HG03469 (cell line): ENCODE measurements around the gene RHBDD1.
"Not testable (repeated sequence)": the region's sequence is repeated elsewhere in the genome, so short reads cannot be mapped to it uniquely, and the experiment has no call there.

ENCODE experiments used
- ATAC-seq: cut with Tn5 transposase; IDR thresholded peaks from one replicate; pipeline ENCODE4 v1.9.1; 2021; ENCODE audit warnings: mild to moderate bottlenecking, moderate library complexity, moderate number of reproducible peaks; ENCODE audit not compliant: unreplicated experiment

The RHBDD1 gene

DNA sequence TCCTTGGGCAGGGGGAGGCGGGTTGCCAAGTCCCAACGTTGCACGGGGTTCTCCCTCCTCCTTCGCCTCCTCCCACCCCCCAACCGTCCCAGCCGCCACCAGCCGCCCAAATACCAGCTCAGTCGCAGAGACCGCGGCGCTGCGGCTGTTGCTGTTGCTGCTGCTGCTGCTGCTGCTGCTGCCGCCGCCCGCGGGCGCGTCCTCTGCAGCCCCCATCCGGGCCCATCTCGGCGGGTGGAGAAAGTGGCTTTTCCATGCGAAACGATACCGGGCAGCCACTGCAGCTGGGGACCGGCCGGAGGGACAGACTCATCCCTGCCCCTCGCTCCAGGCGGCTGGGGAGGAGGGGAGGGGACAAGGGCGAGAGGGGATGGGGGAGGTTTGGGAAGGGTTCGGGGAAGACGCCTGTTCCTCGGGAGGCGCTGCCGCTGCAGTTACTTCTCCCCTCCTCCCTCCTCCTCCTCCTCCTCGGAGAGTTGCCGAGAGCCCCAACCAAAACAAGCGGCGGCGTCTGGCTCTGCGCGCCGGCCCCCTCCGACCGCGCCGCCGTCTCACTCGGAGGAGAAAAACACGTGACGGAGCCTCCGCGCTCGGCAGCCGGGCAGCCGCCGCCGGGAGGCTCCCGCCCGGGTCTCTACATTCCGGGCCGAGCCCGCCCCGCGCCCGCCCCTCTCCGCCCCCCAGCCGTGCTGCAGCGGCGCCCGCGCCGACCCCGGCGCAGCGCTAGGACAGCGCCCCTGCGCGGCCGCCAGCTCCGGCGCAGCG, 36.5 kb upstream of the RHBDD1 start, which contains the start of gene IRS1:
TSS of gene IRS1 (minus strand) at position 610 of the 765 bp plus-strand sequence. CDS start 1,082 bp downstream, outside the sequence.
- peak; percentile 20 for ATAC-seq

DNA sequence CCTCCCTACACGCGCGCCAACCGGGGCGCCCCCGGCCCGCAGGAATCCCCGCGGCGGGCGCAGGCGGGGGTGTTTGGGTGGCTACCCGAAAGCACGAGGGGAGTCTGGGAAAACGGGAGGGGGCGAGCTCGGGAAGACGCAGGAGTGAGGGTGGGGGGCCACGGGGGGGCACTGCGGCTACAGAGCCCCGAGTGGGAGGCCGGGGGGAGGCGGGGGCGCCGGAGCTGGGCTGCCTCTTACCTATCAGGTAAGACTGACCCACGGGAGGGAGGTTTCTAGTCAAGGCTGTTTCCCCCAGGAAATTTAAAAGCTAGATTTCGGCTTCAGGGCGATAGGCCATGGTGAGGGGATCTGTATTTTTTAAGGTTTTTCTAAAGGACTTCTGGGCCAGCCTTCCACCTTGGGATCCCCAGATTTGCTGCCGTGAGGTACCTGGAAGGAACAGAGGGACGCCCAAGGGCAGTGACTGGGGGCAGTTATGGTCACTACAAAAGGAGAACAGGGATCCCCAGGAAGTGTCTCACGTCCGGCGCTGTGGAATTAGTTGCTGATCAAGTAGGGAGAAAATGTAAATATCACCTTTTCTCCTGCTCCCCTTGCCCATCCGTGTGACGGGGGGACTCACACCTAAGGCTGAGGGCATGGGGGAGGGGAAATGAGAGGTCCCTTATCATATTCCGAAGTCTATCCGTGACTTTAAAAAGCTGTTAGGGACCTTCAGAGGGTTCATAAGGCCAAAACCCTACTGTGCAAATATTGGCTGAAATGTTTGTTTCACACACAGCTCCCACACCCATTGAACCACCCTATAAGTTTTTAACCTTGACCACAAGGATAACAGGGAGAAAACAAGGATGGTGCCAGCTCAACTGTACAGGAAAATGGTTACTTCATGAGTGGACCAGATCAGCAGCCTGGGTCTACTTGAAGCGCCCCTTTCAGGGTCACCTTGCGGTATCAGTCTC, 35.6 kb upstream of the RHBDD1 start:
- ATAC-seq, result no peak

DNA sequence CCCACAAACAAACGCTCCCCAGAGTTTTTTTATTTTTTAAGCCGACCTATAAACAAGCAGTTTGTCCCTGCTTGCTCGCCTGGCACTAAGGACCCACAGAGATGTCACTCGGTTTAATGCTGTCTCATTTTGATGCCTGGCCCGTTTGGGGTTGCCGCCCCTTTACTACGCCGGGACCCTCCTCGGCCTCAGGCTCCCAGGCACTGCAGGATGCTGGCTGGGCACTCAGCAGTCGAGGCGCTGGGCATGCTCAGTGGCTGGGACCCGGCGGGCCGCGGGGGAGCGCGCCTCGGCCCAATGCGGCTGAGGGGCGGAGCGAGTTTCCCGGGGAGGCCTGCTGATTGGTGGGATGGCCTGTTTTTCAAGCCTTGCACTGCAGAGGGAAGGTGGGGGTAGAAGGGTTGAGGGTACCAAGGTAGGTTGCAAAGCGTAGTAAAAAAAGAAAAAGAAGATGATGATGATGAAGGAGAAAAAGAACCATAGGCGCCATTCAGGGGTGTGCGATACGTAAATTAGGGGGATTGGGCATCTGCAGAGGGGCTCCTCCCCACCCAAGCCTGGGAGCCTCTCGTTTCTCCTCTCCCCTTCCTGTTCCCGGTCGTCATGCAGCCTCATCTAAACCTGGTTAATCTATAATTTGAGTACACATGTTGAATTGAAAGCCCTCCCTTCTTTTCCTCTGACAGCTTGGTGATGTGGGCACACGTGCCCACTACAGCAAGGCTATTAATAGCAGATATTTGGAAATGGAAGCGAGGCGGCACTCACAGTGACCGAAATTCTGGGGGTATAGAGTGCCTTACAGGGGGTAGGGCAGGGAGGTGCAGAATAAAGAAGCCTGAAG, 34.7 kb upstream of the RHBDD1 start:
- peak; percentile 79 for ATAC-seq

DNA sequence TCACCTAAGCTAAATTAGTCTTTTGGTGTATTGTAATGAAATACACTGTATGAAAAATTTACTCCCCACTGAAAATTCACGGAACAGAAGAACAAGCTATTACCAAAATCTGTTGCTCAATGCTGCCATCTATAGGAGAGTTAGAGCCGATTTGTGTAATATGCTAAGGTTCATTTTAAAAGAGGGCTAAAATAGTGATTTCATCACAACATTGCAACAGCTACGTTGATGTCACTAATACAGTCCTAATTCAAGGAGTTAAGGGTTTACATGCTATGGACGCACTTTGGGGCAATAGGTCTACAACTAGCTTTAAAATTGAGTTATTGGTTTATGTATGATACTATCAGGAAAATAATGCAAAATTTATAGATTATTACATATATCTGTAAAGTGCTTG, 33.3 kb upstream of the RHBDD1 start:
- ATAC-seq, result no peak

DNA sequence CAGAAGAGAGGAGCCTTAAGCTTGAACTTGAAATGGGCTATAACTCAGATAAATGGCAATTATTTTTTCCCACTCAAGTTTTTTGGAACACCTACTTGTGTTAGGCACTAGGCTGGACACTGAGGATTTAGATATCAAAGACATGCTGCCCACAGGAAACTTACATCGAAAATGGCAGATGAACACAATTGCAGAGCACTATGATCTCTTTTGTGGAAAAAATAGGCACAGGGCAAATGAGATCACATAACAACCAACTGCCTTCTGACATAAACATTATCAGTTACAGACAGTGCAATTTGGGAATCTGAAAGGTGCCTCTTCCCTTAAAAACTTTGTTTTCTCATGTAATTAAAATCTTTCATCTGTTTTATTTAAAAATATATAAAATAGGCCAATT, 32.4 kb upstream of the RHBDD1 start:
- no peak for ATAC-seq

DNA sequence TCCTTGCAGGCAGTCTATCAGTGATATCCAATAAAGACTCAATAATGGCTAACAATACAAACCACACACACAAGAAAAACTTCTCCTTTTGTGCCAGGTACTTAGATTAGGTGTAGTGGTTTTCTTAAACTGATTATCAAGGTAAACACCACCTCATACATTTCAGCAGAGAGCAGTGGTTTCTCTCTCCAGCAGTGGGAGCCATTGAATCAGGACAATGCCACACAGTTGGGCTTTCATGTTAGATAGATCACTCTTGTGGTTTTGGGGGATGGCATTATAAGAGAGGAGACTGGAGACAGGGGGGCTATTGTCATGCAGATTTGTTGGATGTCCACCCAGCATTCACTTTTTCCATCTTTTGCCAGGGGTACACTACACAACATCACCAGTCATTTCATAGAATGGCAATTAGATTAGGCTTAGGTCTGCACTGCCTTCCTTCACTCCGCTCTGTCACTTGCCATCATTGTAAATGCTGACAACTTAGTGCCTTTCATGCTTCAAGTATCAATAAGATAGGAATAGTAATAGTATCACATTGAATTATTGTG, 22.6 kb upstream of the RHBDD1 start:
- no peak for ATAC-seq

DNA sequence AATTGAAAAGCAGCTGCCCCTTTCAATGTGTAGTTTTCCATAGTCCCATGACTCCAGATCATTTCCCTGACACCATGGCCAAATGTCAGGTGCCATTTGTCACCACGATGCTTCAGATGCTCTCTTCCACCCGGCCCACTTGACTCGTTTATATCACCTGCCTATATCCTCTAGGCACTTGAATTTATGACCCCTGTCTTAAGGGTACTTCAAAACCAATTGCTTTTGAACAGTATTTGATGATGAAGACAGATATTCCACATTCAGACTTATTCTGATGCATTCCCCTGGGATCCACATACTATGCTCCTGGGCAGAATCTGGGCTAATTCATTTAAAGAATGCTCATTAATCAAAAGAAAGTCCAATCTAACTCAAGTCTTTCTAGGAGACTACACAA, 16.9 kb upstream of the RHBDD1 start:
- ATAC-seq, result no peak

DNA sequence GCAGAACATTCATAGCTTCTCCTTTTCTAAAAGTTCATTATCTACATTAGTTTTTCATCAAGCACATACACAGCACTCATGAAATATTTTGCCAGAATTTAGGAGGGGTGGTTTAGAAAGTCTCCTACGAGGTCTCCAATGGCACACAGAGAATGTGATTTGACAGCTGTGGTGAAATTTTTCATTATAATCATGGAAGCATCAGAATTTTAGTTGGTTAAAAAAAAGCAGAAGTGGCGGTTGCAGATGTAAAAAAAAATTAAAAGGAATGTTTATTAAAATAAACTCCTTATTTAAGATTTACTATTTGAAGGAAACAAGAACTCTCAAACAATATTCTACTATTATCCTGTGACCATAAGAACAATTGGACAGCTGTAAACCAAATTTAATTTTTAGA, 10.8 kb upstream of the RHBDD1 start:
- ATAC-seq, result no peak

DNA sequence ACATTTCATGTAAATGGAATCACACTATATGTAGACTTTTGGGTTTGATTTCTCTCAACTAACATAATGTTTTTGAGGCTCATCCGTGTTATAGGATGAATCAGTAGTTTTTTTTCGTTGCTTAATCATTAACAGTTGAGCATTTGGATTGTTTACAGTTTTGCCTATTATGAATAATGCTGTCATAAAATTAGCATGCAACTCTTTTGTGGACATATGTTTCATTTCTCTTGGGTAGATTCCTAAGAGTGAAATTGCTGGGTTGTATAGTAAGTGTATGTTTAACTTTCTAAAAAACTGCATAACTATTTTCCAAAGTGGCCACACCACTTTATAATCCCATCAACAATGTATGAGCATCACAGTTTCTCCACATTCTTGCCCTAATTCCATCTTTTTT, 7.7 kb upstream of the RHBDD1 start:
- no peak for ATAC-seq

DNA sequence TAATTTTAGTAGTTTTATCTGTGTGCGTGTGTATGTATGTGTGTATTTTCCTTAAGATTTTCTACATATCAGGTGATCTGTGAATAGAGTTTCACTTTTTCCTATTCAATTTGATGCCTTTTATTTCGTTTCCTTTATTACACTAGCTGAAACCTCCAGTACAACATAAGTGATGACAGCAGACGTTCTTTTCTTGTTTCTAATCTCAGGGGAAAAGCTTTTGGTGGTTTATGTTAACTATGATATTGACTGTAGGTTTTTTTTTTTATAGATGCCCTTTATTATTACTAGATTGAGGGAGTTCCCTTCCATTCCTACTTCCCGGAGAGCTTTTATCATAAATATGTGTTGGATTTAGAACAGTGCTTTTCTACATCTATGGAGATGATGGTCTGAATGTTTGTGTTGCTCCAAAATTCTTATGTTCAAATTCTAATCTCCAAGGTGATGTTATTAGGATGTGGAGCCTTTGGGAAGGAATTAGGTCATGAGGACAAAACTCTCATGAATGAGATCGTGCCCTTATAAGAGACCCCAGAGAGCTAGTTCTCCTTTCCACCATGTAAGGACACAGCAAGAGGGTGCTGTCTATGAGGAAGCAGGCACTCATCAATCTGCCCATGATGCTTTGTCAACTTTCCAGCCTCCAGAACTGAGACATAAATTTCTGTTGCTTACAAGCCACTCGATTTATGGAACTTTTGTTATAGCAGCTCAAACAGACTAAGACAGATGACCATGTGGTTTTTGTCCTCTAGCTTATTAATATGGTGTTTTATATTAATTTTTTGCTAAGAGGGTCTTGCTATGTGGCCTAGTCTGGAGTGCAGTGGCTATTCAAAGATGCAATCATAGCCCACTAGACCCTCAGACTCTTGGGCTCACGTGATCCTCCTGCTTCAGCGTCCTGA, 5.9 kb upstream of the RHBDD1 start:
- no peak for ATAC-seq

DNA sequence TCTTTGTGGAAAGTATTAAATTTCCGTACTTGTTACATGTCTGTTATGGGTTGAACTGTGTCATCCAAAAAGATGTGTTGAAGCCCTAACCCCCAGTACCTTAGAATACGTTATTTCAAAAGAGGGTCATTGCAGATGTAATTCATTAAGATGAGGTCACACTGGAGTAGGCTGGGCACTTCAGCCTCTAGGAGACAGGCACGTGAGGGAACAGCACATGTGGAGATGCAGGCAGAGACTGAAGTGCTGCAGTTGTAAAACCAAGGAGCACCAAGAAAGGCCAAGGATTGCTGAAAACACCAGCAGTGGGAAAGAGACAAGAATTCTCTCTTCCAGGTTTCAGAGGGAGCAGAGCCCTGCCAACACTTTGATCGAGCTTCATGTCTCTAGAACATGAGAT, 4.6 kb upstream of the RHBDD1 start:
- ATAC-seq, result no peak

DNA sequence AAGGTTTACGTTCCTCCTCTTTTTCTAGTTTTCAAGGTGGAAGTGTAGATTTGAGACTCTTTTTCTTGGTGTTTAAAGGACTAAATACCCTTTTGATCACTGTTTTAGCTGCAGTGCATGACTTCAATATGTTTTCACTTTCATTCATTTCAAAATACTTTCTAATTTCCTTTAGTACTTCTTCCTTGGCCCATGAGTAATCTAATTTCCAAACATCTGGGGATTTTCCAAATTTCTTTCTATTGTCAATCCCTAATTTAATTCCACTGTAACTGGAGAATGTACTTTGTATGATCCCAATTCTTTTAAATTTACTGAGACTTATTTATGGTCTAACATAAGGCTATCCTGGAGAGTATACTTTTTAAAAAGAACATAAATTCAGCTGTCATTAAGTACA, 3.8 kb upstream of the RHBDD1 start:
- no peak for ATAC-seq

DNA sequence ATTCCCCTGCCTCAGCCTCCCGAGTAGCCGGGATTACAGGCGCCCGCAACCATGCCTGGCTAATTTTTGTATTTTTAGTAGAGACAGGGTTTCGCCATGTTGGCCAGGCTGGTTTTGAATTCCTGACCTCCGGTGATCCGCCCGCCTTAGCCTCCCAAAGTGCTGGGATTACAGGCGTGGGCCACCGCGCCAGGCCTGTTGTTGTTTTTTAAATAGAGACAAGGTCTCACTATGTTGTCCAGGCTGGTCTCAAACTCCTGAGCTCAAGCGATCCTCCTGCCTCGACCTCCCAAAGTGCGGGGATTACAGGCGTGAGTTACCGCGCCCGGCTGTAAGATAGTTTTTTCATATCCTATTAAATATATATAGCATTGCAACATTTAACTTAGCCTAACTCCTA, 974 bp upstream of the RHBDD1 start:
- not testable (repeated sequence) for ATAC-seq

DNA sequence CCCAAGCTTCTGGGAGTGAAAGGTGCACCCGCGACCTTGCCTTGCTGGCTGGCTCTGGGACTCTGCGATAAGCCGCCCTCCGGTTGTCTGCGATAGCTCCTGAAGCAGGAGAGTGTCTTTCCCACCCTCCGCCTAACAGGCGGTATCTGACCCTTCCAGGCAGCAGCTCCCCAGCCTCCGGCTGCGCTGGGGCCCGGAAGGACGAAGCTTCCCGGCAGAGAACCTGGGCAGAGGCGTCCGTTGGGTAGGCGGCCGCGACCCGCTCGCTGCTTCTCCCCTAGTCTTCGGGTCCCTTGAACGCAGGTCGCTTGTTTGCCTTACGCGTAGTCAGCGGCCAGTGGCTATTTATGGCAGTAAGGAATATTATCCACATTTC, 446 bp upstream of the RHBDD1 start:
- peak; percentile 8 for ATAC-seq

DNA sequence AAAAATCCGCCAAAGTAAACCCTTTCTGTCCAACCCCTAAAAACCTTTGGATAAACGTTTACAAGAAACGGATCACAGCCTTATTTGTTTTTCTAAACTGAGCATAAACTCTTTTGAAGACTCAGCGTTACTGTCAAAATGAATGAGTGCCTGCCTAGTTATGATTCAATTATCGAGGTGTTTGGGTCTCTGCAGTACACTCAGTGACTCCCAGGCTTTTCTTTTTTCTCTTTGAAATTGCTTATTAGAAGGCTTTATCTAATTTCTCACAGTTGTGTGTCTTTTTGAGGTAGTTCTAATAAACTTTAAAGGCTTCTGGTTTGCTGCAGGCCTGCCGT, 663 bp downstream of the RHBDD1 start:
- ATAC-seq, result peak; percentile 2

DNA sequence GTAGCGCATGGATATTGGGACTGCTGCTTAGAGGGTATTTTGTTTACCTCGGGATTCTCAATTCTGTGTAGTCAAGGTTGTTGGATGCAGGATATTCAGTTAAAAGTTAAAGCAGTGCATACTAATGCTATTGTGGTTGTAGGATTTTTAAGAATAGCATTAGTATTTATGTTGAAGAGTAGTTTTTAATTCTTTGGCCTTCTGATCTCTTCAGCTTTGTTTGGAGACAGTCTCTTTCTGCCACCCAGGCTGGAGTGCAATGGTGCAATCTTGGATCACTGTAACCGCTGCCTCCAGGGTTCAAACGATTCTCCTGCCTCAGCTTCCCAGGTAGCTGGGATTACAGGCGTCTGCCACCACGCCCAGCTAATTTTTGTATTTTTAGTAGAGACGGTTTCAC, 1.5 kb downstream of the RHBDD1 start:
- ATAC-seq, result no peak

DNA sequence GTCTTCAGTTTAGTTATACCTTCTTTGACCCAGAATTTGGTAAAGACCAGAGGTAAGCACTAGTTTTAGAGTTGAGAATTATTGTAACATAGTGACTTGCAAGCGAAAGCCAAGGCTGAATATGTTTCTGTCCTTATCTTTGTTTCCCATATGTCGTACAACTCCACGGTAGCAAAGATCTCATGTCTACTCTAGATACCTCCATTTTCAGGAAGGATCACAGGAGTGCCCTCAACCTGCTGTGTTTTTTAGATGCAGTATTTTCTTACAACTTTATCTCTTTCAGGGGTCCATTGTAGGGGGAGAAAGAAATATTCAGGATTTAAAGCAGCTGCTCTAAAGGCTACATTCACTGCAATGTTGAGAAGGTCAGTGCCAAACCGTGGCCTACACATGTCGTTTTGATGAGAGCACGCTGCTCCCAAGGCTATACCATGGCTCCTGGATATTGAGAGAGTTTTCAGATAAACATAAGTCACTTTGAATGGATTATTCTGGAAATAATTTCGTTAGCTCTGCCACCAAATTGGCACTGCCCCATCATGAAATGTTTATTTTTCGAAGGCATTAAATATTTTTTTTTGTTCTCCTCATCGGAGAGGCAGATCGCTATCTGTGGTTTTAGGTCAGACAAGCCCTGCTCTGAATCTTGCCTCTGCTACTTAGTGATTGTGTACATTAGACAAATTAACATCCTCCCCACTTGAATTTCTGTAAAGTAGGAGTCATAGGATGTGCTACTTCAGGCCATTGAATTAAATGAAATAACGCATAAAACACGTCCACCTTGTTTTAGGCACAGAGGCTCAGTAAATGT, 2.1 kb downstream of the RHBDD1 start:
- no peak for ATAC-seq

DNA sequence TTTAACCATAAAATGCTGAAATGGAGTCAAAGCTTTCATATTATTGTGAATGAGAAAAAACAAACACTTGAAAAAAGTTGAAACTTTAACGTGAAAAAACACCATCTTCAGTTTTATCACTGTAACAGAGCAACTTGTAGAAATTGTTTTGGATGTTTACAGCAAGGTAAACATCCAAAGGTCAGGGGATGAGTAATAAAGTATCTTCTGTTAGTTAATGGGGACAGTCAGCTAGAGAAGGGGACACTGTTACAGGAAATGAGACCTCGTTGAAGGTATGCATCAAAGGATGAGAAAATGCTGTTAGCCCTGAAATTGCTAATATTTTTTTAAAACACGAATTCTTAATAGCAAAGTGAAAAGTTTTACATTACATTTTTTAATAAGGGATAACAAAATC, 2.9 kb downstream of the RHBDD1 start:
- ATAC-seq, result no peak

DNA sequence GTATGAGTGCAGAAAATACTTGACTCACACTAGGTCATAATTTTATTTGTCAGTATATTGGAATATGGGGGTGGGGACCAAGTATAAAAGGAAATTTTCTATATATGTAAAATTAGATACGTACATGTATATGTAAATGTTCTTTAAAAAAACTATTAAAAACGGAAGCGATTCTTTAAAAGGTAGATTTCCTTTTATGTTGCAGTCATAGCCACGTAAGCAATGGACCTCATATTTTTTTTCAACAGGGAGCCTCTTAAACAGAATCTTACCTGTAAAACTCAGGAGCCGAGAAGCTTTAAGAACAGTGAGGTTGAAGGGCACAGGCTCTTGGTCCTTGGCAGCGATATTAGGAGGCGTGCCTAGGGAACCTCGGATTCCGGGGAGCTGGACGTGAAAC, 3.3 kb downstream of the RHBDD1 start:
- ATAC-seq, result no peak
